Posterior cingulate gyrus (tissue), 11 donors: ENCODE data around the gene NTN1.

Experiments
- DNase-seq, 10 donors: peaks; one replicate each; pipeline versions ENCODE4 v3.0.0 to v3.0.0-alpha.2; 2020 to 2021; ENCODE audit warnings: mixed read lengths in 3 of 10
- intact Hi-C: fragments of 100-400 bp; cut with DNase I; formaldehyde crosslinking; loops from one replicate; pipeline ENCODE4 v1.15.1; 2023

Gene NTN1

DNA sequence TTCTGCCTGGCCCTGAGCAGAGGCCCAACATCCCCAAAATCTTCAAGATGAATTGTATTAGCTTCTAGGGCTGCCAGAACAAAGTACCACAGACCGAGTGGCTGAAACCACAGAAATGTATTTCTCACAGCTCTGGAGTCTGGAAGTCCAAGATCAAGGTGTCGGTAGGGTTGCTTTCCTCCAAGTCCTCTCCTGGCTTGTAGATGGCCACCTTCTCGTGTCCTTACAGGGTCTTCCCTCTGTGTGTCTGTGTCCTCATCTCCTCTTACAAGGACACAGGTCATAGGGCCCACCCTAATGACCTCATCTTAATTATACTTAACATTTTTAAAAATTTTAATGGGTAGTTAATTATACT lies 215.7 kb downstream of the NTN1 start:
- no peak for DNase-seq
- intact Hi-C loops: no loop called here

DNA sequence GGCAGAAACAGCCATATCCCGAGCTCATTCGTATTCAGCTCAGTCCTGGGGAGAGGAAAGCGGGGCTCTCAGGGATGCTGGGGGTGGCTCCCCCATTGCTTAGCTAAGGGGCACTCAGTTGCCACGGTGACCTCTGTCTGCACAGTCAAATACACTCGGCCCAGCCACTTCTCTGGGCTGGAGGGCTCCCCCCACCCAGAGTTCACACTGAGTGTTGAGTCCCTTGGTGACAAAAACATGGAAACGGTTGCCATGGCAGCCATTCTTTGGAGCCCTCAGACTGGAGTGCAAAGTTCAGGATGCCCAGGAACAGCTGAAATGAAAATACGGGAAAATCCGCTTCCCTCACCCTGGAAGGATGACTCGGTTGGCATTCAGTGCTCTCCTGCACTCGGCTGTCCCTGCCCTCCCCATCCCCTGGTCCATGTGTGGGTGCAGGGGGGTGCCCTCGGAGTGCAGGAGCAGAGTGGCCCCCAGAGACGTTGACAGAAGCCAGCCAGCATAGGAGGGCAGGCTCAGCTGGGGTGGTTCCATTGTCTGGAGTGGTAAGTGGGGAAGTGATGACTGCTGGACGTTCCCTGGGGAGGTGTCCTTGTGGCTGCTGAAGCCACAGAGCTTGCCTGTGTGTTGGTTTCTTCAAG lies 216.5 kb downstream of the NTN1 start:
- peak in 3 of 10 donors; percentile 54 to 67 (median 55) for DNase-seq

DNA sequence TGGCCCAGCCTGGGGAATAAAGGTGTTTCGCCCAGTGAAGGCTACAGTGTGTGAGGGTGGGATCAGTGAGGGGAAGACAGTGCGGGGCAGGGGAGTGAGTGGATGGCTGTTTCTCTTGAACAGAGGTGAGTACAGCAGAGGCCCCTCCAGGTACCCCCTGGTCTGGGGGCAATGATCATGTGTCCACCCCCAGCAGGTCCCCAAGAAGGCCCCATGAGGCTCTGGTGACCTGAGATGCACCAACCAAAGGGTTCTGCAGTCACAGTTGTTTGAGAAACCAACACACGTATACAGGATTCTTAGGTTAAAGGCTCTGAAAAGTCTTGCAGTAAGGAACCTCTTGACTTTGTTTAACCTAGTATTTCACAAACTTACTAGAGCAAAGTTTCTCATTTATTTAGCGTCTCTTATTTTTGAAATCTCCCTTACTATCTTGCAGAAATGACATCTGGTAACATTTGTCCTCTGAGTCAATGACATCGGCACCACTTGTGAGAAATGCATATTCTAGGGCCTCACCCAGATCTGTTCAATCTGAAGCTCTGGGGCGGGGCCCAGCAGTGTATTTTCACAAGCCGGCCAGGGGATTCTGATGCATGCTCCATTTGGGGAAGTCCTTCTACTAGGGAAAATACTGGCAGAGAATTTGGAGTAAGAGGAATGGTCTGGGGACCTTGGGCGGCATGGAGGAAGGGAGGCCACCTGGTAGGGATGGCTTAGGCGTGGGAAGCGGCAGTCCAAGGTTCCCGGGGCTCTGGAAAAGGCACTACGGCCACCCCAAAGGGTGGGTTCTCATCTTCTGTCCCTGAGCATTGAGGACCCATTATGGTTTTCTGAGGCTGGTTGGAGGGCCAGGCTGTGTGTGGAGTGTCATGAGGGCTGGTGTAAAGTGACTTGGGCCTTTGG lies 217.3 kb downstream of the NTN1 start:
- peak in 3 of 10 donors; percentile 35 to 56 (median 49) for DNase-seq
- intact Hi-C loops: no loop called here

More for the DNA sequence above, 216.5 kb downstream of the NTN1 start:
- intact Hi-C loops: no loop called here

DNA sequence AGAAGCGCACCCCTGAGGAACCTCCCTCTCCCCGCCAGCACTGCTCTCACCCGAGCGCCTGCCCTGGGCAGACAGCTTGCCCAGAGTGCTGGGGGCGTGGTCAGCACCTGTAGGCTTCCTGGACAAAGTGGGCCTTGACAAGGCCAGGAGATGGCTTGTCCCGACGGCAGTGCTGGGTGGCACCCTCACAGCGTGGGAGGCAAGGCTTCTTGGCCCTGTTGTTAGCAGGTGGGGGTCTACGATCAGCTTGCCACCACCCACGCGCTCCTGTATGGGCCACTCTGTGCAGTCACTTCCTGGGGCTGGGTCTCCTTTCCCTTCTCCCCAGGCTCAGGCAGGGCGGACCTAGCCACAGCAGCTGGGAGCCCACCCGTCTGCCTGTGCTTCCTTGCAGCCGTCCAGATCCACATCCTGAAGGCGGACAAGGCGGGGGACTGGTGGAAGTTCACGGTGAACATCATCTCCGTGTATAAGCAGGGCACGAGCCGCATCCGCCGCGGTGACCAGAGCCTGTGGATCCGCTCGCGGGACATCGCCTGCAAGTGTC lies 218.0 kb downstream of the NTN1 start:
- intact Hi-C loops: no loop called here
- peak in 1 of 10 donors; percentile 83 for DNase-seq

DNA sequence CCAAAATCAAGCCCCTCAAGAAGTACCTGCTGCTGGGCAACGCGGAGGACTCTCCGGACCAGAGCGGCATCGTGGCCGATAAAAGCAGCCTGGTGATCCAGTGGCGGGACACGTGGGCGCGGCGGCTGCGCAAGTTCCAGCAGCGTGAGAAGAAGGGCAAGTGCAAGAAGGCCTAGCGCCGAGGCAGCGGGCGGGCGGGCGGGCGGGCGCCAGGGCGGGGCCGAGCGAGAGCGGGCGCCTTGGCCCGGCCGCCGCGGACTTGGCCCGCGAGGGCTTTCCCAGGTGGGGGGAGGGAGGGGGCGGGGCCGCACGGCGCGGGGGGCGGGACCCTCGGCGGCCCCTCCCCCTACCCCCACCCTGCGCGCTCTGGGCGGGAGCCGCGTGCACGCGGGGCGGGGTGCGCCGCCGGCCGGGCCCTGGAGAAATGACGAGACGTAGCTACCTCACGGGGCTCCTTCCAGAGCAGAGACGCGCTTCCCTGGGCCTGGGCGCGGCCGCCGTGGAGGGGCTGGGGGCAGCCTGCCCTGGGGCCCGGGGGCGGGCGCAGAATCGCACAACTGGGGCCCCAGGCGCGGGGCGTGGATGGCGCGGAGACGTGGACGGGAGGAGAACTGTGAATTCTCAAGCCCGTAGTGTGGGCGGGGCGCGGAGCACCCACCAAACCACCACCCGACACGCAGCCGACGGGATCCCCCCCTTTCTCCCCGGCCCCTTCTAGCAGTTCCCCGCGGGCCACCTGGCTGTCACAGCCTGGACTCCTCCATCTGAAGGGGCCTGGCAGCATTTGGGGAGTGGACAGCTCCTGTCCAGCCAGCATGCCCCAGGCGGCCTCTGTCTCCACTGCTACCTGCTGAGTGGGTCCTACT lies 218.7 kb downstream of the NTN1 start:
- DNase-seq: peak in 8 of 10 donors; percentile 41 to 93 (median 58)
- intact Hi-C loops: no loop called here

DNA sequence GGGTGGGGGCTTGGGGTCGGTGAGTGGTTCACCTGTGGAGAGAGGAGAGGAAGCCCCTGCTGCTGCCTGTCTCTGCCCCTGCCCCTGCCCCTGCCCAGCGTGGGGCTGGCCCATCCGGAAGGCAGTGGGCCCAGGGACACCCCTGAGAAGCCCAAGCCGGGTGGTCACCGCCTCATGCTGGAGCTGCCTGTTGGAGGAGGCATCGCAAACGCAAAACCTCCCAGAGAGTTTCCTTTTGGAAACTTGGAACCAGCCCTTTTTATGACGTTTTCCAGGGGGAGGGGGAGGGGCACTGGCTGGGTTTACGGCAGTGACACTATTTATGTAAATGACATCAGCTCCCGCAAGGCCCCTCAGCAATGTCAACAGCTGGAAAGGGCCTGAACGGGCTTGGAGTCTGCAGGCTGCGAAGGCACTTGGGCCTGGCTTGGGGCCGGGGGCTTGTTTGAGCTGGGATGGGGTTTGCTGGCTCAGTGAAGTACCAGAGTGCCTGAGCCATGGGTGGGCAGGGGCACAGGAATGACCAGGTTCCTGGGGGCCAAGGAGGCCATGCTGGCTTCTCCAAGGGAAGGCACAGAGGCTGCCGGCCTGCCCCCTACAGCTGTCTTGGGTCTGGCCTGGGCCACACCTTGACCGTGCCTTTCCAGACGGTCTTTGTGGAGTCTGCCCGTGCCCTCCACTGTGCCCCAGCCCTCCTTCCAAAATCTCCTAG lies 219.5 kb downstream of the NTN1 start:
- intact Hi-C loops: no loop called here
- DNase-seq: peak in 6 of 10 donors; percentile 21 to 85 (median 41)

DNA sequence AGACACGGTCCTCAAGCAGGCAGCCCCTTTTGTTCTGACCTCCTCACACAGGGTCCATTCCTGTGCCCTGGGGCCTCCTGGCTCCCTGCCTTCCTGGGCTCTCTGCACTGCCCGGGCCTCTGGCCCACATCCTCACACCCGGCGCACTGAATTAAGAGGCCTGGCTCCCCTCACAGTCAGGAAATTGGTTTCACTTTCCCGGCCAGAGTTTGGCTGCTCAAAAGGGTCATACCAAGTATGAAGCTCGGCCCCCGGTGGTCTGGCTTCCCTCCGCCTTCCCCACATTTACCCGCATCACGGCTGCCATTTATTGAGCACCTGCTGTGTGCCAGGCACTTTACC lies 220.0 kb downstream of the NTN1 start:
- intact Hi-C loops: no loop called here

DNA sequence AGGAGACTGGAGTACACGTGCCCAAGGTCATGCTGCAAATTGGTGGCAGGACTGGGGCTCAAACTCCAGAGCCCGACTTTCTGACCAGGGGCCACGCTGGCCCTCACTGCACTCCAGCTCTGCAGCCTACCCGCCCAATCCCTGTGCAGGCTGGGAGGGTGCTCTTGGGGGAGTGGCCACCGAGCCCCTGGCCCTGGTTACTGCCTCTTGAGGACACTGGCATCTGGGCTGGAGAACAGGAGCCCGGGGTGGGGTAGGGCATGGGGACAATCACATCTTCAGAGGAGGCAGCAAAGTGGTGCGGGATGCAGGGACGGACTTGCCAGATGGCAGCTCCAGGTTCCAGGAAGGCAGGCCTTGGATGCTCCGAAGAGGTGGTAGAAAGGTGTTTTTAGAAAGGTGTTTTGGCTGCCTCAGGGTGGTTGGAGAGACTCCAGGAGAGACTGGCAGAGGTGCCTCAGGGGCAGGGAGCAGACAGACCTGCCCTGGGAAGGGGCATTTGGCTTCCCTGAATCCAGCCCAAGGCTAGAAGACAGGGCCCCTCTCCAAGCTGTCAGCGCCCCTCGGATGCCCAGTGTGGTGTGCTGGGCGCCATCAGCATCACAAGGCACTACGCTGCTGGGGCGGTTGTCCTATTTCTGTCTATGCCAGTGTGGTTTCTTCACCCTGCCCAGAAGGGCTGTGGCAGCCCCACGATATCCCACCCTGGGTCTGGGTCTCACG lies 220.6 kb downstream of the NTN1 start:
- peak in 1 of 10 donors; percentile 72 for DNase-seq
- intact Hi-C loops: no loop called here

More for the DNA sequence above, 220.0 kb downstream of the NTN1 start:
- peak; percentile 35 to 91 (median 61) for DNase-seq

DNA sequence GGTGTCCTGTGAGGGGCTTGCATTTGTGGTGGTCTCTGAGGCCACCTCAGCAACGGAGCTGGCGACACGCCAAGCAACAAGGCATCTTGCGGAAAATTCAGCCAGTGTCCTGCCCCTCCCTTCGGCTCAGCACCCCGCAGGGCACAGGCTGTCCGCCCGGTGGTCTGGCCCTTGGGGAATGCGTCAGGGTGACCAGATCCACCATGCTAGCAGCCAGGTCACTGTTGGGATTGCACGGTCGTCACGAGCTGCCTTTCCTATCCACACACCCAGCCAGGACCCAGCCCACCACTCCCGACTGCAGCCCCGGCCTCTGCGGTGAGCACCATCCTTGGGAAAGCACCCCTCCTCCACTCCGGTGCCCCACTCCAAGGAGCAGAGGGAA lies 221.2 kb downstream of the NTN1 start:
- intact Hi-C loops: no loop called here
- DNase-seq: peak in 1 of 10 donors; percentile 79

DNA sequence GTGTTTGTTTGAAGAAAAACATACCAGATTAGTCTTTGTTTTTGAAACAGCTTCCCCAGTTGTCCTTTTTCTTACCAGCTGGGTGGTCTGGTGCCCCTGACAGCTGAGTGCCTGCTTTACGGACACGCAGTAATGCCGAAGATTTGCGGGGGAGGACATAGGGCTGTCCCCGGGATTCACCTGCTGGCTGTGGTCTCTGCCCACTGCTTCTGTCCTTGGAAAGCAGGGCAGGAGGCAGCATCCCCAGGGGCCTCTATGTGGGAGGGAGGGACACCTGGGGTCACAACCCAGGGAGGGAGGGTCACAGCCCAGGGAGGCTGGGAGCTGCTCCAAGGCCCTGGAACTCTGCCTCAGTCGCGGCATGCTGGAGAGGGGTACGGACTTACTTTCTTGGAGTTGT lies 221.7 kb downstream of the NTN1 start:
- intact Hi-C loops: no loop called here

DNA sequence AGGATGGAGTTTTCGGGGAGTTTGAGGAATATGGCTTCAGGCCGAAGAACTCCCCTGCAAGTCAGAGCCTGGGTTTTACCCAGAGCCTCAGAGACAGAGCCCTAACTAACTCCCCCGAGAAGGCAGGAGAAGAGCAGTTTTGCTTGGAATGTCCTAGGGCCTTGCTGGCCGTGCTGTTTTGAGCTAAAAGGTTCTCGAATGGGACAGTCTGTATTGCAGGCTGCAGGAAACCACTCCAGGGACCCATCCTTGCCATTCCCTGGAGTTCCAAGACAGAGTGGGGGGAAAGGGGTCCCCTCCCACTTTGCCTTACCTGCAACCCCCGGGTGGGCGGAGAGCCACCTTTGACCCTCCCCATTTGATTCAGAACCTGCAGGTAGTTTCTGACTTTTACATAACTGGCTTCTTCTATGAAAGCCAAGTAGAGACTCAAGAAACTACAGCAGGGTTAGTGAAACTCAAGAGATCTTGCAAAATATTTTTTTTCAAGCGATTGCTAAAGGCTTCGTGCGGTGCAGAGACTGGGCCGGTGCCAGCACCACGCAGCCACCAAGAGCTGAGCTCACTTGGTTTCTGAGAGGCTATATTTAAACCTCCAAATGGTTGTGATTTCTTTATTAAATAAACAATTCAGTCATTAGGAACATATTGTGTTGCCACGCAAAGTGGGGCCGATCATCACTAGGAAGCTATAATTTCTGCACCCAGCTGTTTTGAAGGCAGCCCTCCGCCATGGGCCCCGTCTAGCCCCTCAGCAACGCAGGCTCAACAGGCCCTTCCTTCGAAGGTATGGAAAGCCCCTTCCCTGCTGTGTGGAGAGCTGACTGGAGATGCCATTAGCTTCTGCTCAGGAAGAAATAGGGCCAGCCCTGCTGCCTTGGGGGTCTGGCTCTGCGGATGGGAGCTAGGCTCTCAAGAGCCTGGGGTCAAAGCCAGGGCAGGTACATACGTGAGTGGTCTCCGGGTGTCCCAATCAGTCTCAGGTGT lies 223.0 kb downstream of the NTN1 start:
- intact Hi-C loops: no loop called here
- peak in 4 of 10 donors; percentile 39 to 91 (median 65) for DNase-seq

More for the DNA sequence above, 221.7 kb downstream of the NTN1 start:
- peak in 1 of 10 donors; percentile 72 for DNase-seq

DNA sequence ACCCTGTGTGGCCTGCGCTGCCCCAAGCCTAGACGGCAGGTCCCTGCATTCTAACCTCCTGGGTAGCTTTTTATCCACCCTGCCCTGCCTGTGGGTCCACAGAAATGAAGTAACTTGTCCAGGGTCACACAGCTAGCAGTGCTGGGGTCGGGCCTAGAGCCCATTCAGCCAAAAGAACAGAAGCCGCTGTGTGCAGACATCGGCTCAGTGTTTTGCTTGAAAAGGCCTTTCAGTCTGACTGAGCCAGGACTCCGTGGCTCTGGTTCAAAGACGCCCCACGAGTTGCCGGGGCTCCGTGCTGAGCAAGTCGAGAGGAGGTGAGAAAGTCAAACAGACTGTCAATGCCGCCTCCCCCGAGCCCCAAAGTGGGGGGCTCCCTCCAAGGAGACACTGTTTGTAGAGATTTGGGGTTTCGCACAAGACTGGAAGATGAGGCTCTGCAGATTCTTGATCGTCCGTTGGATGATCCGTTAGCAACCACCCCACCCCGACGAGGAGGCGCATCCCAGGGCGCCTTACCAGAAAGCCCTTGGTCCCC lies 226.2 kb downstream of the NTN1 start:
- intact Hi-C loops: no loop called here
- peak in 4 of 10 donors; percentile 42 to 90 (median 67) for DNase-seq

DNA sequence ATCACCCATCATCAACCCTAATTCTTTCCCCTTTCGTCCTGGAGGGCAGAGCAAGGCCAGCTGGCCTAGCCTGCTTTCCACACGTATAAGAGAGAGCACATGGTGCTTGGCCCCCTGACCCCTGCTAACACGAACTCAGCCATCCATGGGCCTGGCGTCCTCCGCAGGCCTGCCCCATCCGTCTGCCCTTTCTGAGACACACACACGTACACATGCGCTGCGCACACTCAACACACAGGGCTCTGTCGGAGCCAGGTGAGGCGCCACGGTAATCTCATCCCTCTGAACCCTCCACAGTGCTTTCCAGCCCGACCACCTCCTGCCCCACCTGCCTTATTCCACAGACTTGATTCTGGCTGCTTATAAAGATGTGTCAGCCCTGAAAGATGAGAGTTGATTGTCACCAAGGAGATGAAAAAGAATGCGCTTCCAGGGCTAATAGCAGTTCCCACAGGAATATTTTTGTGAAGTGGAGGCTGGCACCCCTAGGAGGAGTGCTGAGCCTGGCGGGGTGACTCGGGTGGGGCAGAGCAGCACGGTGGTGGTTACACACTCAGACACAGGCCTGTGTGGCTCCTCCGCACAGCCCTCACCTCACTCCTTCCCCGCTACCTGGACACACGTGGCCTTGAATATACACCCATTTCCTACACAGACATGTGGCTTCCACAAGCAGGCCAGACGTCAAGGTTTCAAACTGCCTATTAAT lies 228.1 kb downstream of the NTN1 start:
- intact Hi-C loops: no loop called here
- DNase-seq: no peak

DNA sequence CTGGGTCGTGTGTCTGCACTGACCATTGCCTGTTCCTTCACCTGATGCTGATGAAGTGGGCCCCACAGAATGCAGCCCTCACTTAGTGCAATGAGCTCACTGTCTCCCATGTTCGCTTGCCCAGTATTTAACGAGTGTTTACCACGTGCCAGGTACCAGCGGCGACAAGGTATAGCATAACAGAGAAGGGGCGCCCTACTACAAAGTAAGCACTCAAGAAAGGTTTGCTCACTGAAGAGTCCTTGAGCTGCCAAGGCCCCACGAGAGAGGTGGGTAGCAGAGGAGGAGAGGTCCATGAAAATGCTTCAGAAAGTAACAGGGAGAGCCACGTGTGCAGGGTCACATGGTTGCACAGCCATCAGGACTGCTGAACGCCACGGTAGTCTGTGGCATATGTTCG lies 230.0 kb downstream of the NTN1 start:
- DNase-seq: no peak
- intact Hi-C loops: no loop called here

DNA sequence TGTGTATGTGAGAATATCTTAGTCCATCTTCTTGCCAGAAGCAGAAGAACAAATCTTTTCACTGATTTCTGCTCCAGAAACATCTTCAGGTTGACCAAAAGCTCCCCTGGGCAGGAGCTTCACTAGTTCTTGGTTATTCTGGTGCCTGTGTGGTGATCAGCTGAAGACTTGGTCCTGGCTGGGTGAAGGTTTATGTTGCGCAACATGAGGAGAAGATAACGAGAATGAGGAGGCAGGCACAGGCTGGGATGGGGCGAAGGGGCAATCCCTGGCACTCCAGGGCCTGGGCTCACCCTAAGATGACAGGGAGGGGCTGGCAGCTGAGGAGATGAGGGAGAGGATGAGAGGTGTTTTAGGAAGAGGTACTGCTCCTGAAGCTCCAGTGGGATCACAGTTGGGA lies 232.0 kb downstream of the NTN1 start:
- intact Hi-C loops: no loop called here
- DNase-seq: no peak

DNA sequence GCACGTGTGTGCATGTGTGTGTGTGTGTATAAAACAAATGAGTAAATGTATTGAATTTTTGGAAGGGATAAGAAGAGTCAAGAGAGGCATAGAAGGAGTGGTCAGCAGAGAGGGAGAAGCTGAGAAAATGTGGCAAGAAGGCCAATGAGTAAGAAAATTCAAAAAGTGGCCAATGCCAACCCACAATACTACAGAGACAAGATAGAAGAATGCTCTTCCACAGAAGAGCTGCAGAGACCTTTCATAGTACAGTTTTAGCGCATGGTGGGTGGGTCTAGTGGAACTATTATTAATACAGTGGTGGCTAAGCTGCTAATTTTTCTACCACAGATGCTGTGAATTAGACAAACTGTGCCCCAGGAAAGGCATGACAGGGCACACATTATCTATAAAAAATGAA lies 233.5 kb downstream of the NTN1 start:
- no peak for DNase-seq
- intact Hi-C loops: no loop called here

DNA sequence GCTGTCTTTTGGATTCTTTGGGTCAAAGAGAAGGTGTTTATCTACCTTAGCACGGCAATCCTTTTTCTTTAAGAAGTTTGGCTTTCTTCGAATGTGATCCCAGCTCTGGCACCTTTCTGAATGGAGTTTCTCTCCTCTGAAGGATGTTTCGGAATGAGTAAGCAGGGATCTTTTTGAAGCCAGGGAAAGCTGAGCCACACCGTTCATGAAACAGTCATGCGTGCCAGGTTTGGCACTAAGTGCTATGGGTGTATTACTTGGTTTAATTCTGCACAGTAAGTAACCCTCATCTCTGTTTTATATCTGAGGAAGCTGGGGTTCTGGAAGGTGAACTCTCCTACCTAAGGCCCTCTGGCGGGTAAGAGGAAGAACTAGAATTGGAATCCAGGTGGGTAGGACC lies 234.5 kb downstream of the NTN1 start:
- DNase-seq: peak in 1 of 10 donors; percentile 48
- intact Hi-C loops: no loop called here
